ENCODE measurements around the gene RBBP8NL.

The RBBP8NL gene

GRCh38 chr20:62461157-62461556 lies 33.8 kb upstream of the RBBP8NL start:
- no peak for DNase-seq (ENCODE audit: low read depth)

DNA sequence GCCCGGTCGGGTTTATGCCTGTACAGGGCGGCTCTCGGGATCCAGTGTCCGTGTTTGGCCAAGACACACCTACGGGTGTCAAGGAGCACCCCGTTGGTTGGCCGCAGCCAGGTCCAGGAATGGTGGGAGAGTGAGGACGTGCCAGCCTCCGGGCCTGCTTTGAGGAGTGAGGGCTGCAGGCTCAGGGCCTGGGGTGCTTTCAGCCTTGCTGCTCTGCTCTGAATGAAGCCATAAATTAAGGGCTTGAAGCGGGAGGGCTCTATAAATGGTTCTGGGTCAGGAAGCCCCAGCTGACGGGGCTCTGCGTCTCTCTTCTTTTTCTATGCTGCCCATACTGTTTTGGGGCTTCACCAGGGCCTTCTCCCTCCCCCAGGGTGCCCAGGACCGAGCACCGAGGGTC lies 33.3 kb upstream of the RBBP8NL start:
- DNase-seq (ENCODE audit: low read depth), result no peak

DNA sequence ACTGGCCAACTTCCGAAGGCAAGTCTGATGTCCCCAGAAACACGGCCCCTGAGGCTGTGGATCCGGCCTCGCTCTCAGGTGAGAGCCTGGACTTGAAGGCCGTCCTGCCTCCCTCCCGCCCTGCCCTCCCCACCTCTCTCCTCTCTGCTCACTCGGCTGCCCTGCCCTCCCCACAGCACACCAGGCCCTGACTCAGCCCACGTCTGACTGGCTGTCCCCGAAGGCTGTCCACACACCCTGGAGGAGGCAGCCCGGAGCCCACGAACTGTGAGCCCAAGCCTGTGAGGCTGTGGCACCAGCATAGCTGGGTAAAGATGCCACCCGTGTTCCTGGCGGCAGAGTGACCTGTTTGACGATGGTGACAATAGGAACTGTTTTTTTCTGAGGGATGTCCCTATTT lies 32.1 kb upstream of the RBBP8NL start:
- no peak for DNase-seq (ENCODE audit: low read depth)

DNA sequence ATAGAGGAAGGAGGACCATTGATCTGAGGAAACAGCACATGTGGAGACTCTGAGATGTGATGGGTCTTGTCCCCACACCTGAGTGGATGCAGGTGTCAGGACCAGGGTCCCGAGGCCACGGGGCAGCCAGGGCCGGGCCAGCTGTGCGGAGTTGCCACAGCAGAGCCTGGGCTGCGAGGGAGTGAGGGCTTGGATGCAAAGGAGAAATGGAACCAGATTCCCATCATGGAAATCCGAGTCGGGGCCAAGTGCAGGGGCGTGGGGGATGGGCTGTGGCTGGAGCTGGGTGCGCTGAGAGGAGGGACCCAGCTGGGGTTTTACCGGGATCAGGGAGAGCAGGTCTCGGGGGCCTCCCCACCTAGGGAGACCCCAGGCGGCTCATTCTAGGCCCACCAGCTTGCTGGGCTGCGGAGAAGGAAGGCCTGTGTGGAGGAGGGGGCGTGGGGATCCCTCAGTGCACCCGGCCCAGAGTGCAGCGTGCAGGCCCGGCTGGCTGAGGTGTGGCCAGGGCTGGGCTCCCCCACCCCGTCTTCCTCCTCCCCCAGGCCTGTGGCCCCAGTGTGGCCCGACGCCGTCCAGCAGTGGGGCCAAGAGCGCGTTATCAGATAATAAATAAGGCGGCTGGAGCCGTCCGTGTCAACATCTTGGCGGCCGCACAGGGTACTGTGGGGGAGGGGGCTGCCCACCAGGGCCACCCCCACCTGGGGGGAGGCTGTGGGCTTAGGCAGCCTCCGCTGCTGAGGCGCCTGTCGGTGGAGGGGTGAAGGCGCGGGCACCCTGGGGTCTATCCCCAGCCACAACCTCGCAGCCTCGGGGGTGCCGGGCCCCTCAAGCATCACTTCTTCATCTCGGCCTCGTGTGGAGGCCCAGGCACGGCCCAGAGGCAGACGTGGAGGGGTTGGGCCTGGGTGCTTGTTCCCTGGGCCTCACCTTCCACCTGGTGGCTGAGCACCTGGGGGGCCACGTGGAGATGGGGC lies 31.2 kb upstream of the RBBP8NL start:
- DNase-seq (ENCODE audit: low read depth), result no peak

DNA sequence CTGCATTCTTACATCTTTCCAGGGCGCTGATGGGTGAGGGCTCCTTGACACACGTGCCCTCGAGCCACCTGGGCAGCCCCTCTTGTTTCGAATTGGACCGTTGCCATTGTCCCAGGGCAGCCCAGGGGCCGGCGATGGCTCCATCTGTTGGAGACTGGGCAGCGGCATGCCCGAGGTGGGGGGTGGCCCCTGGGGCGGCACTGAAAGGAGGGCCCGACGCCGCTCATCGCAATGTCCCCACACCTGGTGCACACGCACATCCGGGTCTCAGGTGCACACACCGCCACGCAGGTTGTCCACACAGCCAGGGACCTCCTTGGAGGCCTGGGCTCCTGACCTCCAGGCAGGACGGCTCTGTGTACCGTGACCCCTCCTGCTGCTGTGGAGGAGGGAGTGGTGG lies 30.5 kb upstream of the RBBP8NL start:
- DNase-seq (ENCODE audit: low read depth), result no peak

DNA sequence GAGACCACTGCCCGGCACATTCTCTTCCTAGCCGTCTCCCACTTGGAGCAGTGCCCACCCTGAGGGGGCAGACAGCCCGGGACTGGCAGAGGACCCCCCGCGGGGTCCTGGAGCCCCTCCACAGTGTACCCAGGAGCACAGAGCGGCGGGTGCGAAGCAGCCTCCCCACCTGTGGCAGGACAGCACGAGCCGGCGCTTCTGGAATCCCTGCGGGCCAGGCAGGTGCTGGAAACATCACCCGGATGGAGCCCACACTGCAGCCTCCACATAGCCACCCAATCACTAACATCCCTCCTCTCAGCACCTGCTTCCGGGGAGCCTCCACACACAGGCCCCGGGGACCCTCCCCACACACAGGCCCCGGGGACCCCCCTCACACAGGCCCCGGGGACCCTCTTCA lies 29.8 kb upstream of the RBBP8NL start:
- DNase-seq (ENCODE audit: low read depth), result no peak

GRCh38 chr20:62455929-62456328 lies 28.6 kb upstream of the RBBP8NL start:
- no peak for DNase-seq (ENCODE audit: low read depth)

DNA sequence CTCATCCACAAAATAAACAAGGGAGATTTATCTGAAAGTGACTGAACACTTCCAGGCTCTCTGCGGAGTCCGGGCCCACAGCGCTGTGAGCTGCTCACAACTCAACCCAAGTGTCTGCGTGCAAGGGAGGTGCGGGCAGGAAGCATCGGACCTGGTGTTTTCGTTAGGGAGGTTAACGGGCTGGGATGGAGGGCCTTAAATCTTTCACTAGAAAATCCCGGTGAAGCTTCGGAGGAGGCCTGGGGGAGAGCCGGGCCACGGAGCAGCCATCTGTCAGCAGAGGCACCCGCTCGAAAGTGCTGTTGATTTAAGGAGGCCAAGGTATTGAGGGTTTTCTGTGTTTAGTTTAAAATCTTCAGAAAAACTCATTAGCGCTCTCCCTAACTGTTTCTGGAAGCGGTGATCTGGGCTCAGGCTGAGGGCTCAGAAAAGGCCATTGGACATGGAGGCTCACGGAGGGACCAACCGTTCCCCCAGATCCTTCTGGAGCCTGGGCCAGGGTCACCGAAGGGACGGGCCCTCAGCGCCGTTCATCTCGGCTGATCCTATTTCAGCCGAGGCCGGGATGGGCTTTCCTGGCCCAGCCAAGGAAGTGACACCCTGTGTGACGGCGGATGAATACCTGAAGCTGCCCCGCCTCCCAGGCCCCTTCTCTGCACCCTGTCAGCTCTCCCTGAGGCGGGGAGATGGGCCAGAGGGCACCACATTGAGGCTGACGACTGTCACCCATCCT lies 27.7 kb upstream of the RBBP8NL start:
- no peak for DNase-seq (ENCODE audit: low read depth)

DNA sequence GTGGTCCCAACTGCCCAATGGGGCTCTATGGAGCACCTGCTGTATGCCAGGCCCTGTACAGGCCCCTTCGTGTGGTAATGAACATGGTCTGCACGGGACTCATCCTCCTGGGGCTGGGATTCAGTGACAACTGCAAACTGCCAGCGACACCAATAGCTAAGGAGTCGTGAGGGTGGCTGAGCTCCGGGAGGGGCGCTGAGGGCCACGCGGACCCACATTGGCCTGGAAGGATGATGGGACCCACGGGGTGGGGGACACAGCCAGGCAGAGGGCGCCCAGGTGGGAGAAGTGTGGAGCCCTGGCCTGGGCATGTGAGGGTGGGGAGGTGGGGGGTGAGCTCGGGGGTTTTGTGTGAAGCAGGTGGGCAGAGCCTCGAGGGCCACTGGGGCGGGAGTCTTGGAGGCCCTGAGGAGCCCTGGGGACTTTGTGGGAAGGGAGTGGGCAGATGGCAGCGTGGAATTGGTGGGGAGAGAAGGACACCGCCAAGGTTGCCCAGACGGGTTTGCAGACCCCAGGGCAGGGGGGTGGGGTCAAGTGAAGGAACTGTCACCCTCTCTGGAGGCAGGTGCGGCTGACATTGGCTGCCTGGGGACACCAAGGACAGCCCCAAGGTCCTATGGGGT lies 26.0 kb upstream of the RBBP8NL start:
- DNase-seq (ENCODE audit: low read depth), result no peak

- no peak for DNase-seq (ENCODE audit: low read depth)
Observed at GRCh38 chr20:62452475-62453095, 25.2 kb upstream of the RBBP8NL start.

DNA sequence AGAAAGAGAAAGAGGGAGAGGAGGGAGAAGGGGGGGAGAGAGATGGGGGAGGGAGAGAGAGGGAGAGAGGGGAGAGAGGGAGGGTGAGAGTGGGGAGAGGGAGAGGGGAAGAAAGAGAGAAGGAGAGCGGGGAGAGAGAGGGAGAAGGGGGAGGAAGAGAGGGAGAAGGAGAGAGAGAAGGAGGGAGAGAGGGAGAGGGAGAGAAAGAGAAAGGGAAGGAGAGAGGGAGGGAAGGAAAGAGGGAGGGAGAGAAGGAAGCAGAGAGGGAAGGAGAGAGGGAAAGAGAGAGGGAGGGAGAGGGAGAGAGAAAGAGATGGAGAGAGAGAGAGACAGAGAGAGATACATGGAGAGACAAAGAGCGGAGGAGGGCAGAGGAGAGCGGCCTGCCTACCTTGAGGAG lies 24.6 kb upstream of the RBBP8NL start:
- DNase-seq (ENCODE audit: low read depth), result no peak

- DNase-seq (ENCODE audit: low read depth), result no peak
Observed at GRCh38 chr20:62451156-62451767, 23.9 kb upstream of the RBBP8NL start.

DNA sequence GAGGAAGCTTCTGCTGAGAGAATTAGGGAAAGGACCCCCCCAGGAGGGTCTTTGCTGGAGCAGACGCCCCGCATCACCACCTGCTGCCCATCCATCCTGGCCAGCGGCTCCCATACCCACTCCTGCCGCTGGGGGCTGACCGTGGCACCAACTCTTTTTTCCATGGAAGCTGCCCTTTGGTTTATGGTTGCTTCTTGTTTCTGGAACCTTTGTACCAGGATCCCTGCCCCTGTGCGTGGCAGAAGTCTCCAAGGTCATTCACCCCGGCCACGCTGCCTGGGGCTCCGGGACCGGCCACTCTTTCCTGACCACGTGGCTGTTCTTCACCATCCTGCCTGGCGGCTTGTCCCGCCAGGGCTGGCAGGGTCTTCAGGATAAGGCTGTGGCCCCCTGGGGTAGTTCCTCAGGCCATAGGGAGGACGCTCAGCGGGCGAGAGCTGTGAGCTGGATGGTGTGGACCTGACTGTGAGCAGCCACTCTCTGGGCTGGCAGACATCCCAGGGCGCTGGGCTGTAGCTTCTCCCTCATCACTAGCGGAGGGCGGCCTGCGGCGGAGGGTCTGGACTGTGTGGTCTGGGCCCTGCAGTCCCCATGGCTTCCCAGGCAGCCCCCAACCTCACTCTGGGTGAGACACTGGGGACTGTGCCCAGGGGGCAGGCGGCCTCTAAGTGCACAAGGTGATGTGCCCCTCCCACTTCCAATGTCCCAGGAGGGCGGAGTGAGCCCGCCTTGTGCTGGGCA lies 22.8 kb upstream of the RBBP8NL start:
- DNase-seq (ENCODE audit: low read depth), result no peak

DNA sequence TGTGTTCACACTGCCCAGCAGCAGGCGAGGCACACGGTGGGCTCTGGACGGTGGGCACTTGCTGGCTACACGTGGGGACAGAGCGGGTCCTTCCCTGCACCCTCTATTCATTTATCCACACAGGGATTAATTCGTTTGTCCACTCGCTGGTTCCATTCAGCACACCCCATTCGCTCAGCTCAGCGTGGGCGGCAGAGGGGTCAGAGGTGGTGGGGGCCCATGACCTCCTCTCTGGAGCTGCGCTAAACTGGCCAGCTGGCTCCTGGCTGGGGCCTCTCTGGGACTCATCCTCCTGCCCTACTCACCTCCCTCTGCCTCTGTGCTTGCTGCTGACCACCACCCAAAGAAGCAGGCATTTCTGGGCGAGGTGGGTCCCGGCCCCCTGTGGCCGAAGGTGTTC lies 21.4 kb upstream of the RBBP8NL start:
- no peak for DNase-seq (ENCODE audit: low read depth)

DNA sequence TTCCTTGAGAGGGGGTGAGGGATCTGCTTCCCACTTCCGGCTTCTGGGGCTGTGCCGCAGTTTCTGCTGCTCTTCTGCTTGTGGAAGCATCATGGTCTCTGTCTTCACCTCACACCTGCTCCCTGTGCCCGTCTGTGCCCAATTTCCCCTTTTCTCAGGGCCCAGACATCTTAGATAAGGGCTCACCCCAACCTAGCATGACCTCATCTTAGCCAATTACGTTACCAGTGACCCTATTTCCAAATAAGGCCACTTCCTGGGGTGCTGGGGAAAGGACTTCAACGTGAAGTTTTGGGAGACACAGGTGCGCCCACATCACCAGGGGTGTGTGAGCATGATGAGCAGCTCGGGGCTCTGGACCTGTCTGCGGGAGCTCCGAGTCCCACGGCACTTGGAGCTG lies 20.7 kb upstream of the RBBP8NL start:
- no peak for DNase-seq (ENCODE audit: low read depth)

DNA sequence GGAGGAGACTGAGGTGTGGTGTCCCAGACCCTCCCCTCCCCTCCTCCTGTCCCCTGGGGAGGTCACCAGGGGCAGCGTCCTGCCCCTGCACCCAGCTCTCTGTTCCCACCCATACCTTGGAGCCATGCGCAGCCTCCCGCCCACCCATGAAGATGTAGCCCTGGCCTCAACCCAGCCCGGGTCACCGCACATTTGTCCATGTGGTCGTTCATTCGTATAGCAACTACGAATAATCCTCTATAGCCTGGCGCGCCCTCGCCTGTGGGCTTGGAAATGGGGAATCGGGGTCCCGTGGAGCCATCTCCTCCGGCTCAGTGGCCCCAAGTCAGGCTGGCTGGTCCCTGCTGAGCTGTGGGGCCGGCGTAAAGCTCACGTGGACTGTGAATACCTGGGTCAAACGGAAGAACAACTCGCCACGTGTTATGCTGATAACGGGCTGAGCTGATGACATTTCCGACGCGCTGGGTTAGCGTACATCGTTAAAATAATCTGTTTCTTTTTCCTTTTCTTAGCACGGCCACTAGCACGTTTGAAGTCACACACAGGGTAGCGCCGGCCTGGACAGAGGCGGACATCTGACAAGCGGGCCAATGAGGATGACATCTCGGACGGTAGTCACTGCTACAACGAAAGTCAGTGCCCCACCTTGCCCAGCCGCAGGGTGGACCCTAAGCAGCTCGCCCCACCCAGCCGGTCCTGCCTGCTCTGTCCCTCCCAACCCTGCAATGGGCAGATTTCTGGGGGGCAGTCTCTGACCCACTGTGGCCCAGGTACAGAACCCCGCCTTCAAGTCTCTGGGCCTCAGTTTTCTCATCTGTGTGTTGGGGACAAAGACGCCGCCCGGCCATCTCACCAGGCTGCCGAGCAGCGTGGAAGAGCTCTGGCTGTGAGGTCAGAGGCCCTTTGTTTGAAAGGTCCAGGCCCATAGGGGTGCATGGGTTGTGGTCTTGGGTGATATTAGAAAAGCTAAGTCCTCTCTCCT lies 19.8 kb upstream of the RBBP8NL start:
- no peak for DNase-seq (ENCODE audit: low read depth)

DNA sequence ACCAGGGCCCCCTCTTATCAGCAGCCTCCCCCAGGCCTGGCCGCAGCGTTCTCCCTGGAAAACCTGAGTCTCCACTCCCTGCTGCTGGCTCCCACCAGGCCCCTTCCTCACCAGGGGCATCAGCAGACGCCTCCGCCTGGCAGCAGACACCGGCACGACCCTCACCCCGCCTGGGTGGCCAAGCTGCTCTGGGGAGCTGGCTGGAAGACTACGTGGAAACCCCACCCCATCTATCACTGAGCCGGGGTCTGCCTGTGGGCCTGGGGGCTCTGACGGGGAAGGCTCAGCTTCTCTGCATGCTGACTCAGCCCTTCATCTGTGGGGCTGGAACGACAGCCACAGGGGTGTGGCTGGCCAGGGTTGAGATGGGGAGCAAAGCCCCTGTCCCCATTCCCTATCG lies 19.1 kb upstream of the RBBP8NL start:
- DNase-seq (ENCODE audit: low read depth), result no peak

DNA sequence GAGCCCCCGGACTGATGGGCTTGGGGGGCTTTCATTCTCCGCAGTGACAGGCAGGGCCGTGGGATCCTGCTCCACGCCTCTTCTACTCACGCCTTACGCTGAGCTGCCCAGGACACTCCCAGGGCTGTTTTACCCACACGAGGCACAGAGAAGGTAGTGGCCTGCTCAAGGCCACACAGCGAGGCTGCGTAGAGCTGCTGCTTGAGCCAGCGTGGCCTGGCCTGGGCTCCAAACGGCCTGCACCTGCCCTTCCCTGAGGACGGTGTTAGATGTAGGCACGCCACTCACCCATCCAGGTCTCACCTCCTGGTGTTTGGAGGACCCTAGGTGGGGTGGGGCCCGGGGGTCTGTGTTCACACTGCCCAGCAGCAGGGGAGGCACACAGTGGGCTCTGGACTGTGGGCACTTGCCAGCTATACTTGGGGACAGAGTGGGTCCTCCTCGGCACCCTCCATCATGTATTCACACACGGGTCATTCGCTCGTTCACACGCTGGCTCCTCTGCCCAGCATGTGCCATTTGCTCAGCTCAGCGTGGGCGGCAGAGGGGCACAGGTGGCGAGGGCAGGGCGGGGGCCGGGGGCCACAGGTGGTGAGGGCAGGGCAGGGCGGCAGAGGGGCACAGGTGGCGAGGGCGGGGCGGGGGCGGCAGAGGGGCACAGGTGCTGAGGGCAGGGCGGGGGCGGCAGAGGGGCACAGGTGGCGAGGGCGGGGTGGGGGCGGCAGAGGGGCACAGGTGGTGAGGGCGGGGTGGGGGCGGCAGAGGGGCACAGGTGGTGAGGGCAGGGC lies 18.4 kb upstream of the RBBP8NL start:
- no peak for DNase-seq (ENCODE audit: low read depth)

GRCh38 chr20:62444286-62444685 lies 16.9 kb upstream of the RBBP8NL start:
- no peak for DNase-seq (ENCODE audit: low read depth)

All from fibroblast of gingiva (primary cell).